ENCODE data around the gene NKX2-8. TPM values are rescaled to one million over a fixed set of nuclear protein-coding genes. Genes with fewer than 3 reads are reported as not detected.

NKX2-8 gene
- total and polyA plus RNA-seq, 2 of the 13 experiments (the other 11 are each of a cell fraction or from before 2014, with no cell fraction given) = not detected

DNA sequence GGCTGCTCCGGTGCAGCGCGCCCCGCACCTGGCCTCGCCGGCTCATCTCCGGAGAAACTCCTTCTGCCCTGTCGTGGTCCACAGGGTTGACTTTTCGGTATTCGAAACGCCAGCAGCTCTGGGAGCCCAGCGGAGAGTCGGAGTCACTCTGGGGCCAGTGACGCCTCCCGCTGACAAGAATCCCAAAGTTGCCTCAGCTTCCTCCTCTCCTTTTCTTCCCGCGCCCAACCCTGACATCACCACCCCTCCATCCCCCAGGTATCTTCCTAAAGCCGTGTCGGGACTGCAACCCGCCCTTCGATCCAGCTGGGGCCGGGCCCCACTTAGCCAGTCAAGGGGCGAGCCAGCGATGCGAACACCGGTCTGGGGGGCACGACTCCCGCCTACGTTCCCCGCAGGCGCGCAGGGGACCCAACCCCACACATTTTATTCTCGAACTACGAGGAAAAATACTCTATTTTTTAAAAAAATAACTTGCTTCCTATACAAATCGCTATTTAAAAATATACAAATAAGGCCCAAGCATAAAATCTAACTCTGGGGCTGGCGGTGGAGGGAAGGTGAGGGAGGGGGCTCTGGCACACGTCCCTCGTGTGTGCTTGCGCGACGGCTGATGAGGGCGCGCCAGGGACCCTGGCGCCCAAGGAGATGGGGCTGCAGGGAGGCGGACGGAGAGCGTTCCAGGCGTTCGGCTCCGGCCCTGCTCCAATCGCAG, 2.1 kb downstream of the NKX2-8 start:
- H2AFZ ChIP-seq (ENCODE audit: low read length) = no peak overlapping the region
- FAIRE-seq = no peak
- no peak for DNase-seq (ENCODE audit: low spot score)

More for the DNA sequence above, 2.1 kb downstream of the NKX2-8 start:
- intact Hi-C loops (cut with micrococcal nuclease; ENCODE audit: unreplicated experiment) (no loop called here), in situ Hi-C loops (cut with HindIII; ENCODE audit: extremely low pct_ligation_motif_present, low pct_unique_long_range_greater_than_20kb) (no loop called here)
- Histone ChIP-seq H3K4me1 (ENCODE audit: insufficient read depth, low read length) (peaks cover 8% of the 10 kb centered on the region), H3K36me3 (replicated peaks in 1 of 2; ENCODE audit: control insufficient read depth in 1 of 2, insufficient read depth in 2 of 2, low read length in 2 of 2) (no peaks in the 10 kb centered on the region), H3K27ac (ENCODE audit: extremely low read length, insufficient read depth, low read length) (no peak overlapping the region), H4K20me1 (ENCODE audit: insufficient read depth, low read length) (no peaks in the 10 kb centered on the region), H3K4me2 (ENCODE audit: low read depth, low read length) (no peak overlapping the region), H3K27me3 (ENCODE audit: control insufficient read depth in 1 of 2, insufficient read depth in 2 of 2, low read length in 2 of 2) (peaks cover 2% of the 10 kb centered on the region in 2 experiments; a peak in 2 of 5 replicates), H3K79me2 (ENCODE audit: insufficient read depth, low read length) (no peaks in the 10 kb centered on the region), H3K9ac (ENCODE audit: insufficient read depth, low read depth, low read length) (no peak overlapping the region), H3K4me3 (replicated peaks in 1 of 3; ENCODE audit: insufficient read depth in 1 of 3, low read depth in 2 of 3, low read length in 3 of 3) (no peak overlapping the region), H3K9me3 (ENCODE audit: low read length) (0 out of 2 replicates have a peak, but pooled peaks cover 4% of the 10 kb centered on the region)
- BruUV-seq (replicated peaks) = no TSS peak
- no peak for ATAC-seq
- ChIA-PET CTCF (ENCODE audit: low intra/inter-chr PET ratio, low total read pairs) (no interaction called here), POLR2A (no interaction called here)
- 0 out of 2 replicates have a peak, but pooled peaks have one; percentile 11 for TF ChIP-seq PCBP1 (IDR thresholded peaks at IDR 0.05; ENCODE audit: borderline replicate concordance, low read depth, low read length)
- no peak for TF ChIP-seq ZNF326 (CRISPR knock-in tag; IDR thresholded peaks at IDR 0.05; ENCODE audit: borderline replicate concordance)
- no peak for TF ChIP-seq SAFB2 (CRISPR knock-in tag; IDR thresholded peaks at IDR 0.05; ENCODE audit: borderline replicate concordance, low read depth)
- no peak for TF ChIP-seq POLR2AphosphoS2 (IDR thresholded peaks at IDR 0.05; ENCODE audit: low read depth, low read length)
- TF ChIP-seq TMF1 (CRISPR knock-in tag; IDR thresholded peaks at IDR 0.05; ENCODE audit: low read depth) = no peak
- TF ChIP-seq ZNF687 (CRISPR knock-in tag; IDR thresholded peaks at IDR 0.05) = peak; percentile 23; the same call in 1 of the 2 replicates
- TF ChIP-seq SYNCRIP (IDR thresholded peaks at IDR 0.05; ENCODE audit: insufficient read depth, low read depth, low read length) = no peak
- TF ChIP-seq, protein P1, sequence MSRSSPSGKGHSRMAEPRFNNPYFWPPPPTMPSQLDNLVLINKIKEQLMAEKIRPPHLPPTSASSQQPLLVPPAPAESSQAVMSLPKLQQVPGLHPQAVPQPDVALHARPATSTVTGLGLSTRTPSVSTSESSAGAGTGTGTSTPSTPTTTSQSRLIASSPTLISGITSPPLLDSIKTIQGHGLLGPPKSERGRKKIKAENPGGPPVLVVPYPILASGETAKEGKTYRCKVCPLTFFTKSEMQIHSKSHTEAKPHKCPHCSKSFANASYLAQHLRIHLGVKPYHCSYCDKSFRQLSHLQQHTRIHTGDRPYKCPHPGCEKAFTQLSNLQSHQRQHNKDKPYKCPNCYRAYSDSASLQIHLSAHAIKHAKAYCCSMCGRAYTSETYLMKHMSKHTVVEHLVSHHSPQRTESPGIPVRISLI (CRISPR knock-in tag; IDR thresholded peaks at IDR 0.05; ENCODE audit: borderline replicate concordance) = no peak
- no peak for TF ChIP-seq WIZ (CRISPR knock-in tag; IDR thresholded peaks at IDR 0.05)
- no peak for TF ChIP-seq MAF1 (CRISPR knock-in tag; IDR thresholded peaks at IDR 0.05; ENCODE audit: borderline replicate concordance)
- 84% methylated on average over 51 of the region's 51 CpGs for WGBS (ENCODE audit: low lambda C conversion rate)
